ENCODE results near the gene AMBP.

The AMBP gene

DNA sequence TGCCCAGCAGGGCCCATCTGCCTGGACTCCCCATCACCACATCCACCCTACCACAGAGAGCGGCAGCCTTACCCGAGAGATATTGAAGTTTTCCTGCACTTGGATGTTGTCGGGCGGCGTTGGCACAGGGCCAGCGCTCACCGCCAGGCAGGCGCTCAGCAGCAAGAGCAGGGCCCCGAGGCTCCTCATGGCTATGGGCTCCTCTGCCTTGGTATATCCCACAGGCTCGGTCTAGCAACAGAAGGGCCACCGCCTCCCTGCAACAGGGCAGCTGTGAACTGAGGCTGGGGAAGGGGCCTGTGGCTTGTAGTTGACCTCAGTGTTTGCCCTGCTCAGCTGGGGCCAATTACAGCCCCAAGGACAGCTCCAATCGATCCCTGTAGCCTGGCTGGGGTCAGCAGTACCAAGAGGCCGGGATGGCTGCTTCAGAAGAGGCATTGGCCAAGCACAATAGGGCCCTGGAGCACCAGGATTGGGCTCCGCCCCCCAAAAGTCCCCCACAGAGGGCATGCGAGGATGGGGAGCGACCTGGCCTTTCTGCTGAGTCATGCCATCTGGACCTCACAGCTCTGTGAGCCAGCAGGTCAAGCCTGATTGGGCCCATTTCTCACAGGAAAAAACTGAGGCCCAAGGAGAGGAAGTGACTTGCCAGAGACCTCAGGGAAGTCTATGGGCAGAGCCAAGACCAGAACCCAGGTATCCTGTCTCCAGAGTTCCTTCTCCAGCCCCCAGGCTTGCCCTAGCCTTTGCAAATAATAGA lies at the start of gene AMBP:
Gene AMBP, minus strand, starts transcription at position 280 of the 760 bp plus-strand sequence. Its CDS starts 91 bp downstream, at position 189.
- no peak for TF ChIP-seq ZNF274 (IDR thresholded peaks at IDR 0.05; ENCODE audit: low read depth, low read length)
- no peak within 1 kb of the TSS for H3K4me3 ChIP-seq (ENCODE audit: low read length)

DNA sequence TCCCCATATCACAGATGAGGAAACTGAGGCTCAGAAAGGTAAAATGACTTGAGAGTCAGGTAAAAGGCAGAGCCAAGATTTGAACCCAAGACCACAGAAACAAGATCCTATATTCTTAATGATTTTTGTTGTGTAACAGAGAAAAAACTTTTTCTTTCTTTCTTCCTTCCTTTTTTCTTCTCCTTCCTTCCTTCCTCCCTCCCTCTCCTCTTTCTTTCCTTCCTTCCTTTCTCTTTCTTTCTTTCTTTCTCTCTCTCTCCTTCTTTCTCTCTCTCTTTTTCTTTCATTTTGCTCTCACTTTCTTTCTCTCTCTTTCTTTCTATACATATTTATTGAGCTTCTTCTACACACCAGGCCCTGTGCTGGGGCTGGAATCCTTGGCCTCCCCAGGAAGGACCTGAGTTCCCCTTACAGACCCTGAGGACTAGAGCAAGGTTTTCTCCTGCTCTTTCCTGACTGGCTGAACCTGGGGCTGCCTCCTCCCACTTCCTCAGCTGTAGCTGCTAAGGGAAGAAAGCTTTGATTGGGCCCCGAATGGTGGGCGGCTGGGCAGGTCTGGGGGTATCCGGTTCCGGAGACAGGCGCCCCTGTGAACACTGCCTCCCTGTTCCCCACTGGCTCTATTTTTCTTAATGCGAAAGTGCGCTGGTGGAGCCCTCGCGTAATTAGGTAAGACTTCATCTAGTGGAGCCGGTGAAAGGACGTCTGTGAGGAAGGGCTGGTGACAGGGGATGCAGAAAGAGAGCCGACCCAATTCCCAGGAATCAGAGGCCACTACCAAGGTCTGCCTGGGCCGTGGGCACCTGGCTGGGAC lies 48.4 kb upstream of the AMBP start:
- H3K4me3 ChIP-seq (ENCODE audit: low read length), result no peak overlapping the region
- TF ChIP-seq ZNF274 (IDR thresholded peaks at IDR 0.05; ENCODE audit: low read depth, low read length), result no peak

DNA sequence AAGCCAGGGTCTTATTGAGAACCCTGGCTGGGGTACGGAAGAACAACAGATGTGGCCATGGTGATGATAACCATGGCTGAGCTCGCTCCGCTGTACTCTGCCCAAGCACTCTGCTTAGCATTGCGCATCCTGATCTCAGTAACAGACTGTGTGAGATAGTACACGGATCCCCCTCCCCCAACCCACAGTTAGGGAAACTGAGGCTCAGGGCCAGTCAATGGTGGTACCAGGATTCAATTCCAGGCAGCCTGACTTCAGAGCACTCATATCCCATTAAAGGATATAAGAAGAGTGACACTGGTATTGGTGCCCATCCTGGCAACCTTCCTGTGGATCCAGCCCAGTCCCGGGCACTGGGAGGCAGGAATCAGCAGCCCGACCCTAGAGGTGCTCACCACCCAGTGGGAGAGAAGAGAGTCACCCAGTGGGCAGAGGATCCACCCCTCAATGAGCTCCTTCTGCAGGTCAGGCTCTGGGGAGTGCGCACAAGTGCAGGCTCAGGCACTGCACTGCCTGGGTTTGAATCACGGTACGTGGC lies 47.4 kb upstream of the AMBP start:
- TF ChIP-seq ZNF274 (IDR thresholded peaks at IDR 0.05; ENCODE audit: low read depth, low read length), result no peak
- H3K4me3 ChIP-seq (ENCODE audit: low read length), result no peak overlapping the region

DNA sequence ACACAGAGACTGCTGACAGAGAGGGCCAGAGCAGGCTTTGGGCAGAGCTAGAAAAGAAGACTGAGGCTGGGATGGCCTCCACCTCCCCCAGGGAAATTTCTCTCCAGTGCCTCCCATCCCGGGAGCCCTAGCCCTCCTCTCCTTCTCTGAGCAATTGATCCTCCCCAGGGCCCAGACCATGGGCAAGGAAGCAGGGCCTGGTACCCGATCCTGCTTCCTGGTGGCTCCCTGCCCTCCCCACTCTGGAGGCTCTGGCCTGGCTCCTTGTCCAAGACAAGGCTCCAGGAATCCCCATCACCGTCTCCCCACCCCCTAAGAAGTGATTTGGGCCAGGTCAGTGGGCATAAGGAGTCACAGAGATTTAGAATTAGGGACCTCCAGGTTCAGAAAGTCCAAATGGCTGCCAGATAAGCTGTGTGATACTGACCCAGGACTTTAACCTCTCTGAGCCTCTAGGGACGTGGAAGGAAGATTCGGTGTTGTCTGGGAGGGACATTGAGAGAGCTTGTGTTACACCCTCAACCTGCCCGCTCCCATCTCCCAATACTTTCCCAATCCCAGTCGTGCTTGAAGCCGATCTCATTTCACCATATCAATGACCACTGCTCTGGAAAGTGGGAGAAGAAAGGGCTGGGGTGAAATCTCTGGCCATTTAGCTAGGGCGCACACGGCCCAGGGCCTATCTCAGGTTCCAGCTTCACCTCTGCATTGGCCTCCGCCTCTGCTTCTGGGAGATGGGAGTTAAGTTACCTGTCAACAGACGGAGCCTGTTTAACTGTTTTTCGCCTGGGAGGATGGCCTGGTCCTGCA lies 46.8 kb upstream of the AMBP start:
- no peak overlapping the region for H3K4me3 ChIP-seq (ENCODE audit: low read length)
- TF ChIP-seq ZNF274 (IDR thresholded peaks at IDR 0.05; ENCODE audit: low read depth, low read length), result no peak

DNA sequence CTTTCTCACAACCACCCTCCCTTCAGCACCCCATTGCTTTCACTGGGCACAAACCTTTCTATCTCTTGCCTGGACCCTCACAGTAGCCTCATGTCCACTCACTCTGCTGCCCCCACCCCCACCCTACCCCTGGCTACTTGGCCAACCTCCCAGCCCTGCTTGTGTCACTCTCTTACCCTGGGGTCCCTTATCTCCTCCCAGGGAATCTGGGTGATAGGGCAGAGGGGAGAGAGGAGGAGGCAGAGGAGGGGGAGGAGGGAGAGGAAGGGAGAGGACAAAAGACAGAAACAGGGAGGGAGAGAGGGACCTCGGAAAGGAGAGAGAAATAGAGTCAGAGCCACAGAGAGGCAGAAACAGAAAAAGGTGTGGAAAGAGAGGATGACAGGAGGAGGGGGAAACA lies 46.0 kb upstream of the AMBP start:
- no peak for TF ChIP-seq ZNF274 (IDR thresholded peaks at IDR 0.05; ENCODE audit: low read depth, low read length)
- H3K4me3 ChIP-seq (ENCODE audit: low read length), result no peak overlapping the region

DNA sequence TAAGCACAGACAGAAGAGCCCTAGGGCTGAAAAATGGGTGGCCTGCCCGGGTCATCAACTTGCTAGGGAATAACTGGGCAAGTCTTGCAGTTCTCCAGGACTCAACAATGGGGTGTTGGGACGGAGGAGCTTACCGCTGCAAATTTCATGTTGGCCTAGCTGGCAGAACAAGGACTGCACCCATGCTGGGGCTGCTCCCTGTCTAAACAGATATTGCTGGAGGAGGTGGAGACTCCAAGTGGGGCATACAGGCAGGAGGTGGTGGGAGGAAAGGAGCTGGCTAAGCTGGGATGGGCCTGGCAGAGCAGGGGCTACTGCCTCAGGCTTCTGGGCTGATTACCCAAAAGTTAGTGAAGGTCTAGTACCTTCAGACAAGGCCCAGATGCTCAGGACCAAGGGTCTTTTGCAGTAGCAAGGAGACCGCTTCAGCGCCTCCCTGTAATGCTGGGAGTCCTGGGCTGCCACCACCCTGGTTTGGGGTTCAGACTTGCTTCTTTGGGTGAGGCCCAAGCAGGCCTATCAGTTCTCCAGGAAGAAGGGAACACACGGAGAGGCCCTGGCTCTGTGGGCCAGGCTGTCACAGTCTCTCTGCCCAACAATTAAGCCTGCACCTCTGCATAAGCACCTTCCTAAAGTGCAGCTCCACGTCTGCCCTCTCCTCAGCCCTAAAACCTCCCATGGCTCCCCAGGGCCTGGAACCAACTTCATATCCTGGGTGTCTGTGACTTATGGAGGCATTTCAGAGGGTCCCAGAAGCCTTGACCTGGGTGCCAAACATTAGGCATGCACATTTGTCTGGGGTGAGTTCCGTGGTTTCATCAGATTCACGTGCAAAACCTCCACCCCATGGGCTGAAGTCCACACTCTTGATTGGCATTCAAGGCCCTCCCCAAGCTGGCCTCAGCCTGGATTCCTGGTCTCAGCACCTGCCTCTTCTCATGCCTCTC lies 45.2 kb upstream of the AMBP start:
- H3K4me3 ChIP-seq (ENCODE audit: low read length), result no peak overlapping the region
- TF ChIP-seq ZNF274 (IDR thresholded peaks at IDR 0.05; ENCODE audit: low read depth, low read length), result no peak

DNA sequence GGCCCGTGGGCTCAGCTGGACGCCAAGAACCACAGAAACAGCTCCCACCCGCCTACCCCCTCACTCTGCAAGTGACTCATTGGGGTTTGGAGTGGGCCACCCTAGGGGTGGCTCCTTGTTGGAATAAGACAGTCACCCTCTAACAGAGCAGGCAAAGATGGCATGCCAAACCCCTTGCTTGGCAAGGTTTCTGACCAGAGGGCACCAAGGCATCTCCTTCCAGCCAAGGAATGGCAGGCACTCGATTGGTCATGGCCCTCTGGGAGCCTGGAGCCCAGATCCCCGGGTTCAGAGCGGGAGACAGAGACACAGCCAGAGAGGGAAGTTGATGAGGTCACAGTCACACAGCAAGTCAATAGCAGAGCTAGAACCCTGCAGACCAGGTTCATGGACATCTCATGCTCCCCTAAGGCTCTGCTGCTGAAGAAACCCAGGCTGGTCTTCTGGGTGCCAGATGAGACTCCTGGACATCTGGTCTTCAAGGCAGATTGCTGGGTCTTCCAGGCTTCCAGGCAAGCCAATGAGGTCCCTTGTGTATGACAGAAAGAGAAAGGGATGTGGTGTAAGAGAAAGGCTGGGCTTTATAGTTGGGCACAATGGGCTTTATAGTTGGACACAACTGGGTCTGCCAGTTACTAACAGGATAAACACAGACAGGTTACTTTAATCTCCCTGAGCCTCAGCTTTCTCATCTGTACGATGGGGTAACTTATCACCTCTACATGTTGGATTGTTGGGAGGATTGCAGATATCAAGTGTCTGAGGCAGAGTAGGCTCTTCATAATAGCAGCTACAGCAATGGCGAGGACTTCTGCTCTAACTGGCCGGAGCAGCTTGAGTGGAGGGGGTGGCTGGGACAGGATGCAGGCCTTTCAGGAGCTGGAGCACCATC lies 44.3 kb upstream of the AMBP start:
- H3K4me3 ChIP-seq (ENCODE audit: low read length), result no peak overlapping the region
- no peak for TF ChIP-seq ZNF274 (IDR thresholded peaks at IDR 0.05; ENCODE audit: low read depth, low read length)

DNA sequence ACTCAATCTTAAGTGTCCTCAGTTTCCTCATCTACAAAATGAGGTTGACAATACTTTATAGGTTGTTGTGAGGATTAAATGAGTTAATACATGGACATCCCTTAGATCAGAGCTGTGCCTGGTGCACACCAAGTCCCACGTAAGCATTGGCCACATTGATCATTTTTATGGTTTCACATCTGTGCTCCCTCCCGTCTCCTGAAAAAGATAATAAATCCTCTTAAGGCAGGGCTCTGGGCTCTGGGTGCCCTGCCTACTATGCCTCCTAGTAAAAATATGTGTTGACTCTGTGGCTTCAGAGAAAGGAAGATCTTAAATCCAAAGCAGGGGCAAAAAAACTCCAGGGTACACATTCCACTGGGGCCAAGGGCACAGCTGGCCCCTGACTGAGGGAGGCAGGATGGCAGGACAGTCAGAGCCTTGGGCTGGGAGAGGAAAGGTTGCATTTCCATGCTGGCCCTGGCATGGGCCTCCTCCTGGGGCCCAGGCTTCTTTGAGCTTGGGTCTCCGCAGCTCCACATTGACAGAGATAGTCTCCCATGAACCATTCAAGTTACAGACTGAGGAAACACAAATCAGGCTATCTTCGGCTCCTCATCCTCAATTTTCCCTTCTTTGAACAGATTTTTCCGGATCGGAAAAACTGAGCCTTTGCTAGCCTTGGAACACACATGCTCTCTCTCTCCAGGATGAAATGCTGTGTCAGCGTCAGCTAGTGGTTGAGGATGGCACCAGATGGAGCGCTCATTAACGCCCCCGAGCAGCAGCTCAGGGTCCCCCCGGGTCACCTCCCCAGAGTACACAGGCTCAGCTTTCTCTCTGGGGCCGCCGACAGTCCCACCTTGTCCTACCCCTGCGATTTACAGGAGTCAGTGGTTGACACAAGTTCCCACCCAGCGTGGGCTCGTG lies 43.4 kb upstream of the AMBP start:
- no peak overlapping the region for H3K4me3 ChIP-seq (ENCODE audit: low read length)
- TF ChIP-seq ZNF274 (IDR thresholded peaks at IDR 0.05; ENCODE audit: low read depth, low read length), result no peak

DNA sequence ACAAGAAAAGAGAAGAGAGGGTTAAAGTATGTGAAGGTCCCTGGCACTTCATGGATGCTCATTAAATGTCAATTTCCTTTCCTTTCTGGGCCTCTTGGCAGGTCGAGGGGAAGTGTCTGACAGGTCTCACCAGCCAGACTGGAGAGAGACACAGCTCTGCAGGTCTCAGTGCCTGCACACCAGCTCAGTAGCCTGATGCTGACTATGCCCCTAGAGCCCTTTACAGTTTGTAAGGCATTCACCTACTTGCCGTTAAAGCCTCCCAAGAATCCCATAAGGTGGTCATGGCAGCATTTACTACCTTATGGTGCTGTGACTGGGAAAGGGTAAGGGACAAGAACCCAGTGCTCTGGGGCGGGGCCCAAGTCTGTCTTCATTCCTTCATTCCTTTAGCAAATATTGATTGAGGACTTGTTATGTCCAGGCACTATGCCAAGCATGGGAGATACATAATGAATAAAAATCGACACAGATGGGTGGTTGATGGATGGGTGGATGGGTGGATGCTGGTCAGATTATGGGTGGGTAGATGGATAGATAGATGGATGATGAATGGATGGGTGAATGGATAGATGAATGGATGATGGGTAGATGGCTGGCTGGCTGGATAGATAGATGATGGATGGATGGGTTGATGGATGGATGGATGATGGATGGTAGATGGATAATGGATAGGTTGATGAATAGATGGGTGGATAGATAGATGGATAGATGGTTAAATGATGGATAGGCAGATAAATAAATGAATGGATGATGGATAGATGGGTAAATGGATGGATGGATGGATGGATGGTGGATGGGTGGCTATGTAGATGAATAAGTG lies 42.3 kb upstream of the AMBP start:
- TF ChIP-seq ZNF274 (IDR thresholded peaks at IDR 0.05; ENCODE audit: low read depth, low read length), result no peak
- no peak overlapping the region for H3K4me3 ChIP-seq (ENCODE audit: low read length)
